Epithelial cell of esophagus (primary cell): Measurements from ENCODE around the gene AKAP11.

Experiments
- DNase-seq: peaks from one replicate; pipeline ENCODE4 v3.0.0; 2010; ENCODE audit warnings: low read depth
- H3K4me3 ChIP-seq: 2 replicates; pipeline ENCODE4 v1.5.1; 2011; ENCODE audit warnings: mild to moderate bottlenecking, low read length, control low read depth
- CTCF ChIP-seq: IDR thresholded peaks from 2 replicates; pipeline ENCODE4 v1.5.1; 2011; ENCODE audit warnings: low read depth, mild to moderate bottlenecking, low read length, control low read depth, inconsistent platforms; ENCODE audit not compliant: insufficient read depth; ENCODE audit errors: missing control alignments

Gene AKAP11

GRCh38 chr13:42360046-42360574 lies 88.2 kb downstream of the AKAP11 start:
- no peak for DNase-seq
- TF ChIP-seq CTCF, result no peak
- H3K4me3 ChIP-seq, result no peak overlapping the region

DNA sequence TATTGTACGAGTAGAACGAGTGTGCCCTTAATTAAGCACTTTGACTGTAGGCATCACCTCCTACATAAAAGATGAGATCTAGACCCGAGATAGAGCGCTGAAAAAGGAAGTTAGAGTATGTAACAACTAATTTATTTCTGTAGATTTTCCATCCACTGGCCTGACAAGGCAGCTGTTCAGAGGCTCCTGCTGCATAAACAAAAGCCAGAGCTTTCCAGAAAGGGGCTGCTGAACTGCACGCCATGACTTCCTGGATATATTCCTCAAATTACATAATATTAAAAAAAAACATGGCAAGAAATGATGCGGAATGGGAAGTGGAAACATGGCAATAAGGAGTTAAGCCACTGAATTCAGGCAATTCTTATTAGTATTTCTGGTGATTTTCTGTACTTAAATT lies 89.7 kb downstream of the AKAP11 start:
- no peak for TF ChIP-seq CTCF
- DNase-seq, result no peak
- H3K4me3 ChIP-seq, result no peak overlapping the region

- no peak overlapping the region for H3K4me3 ChIP-seq
- DNase-seq, result peak; percentile 77
- no peak for TF ChIP-seq CTCF
Measured at GRCh38 chr13:42363941-42364612, 92.1 kb downstream of the AKAP11 start.

- TF ChIP-seq CTCF, result no peak
- DNase-seq, result peak; percentile 51
- no peak overlapping the region for H3K4me3 ChIP-seq
Measured at GRCh38 chr13:42364613-42365000, 92.7 kb downstream of the AKAP11 start.

DNA sequence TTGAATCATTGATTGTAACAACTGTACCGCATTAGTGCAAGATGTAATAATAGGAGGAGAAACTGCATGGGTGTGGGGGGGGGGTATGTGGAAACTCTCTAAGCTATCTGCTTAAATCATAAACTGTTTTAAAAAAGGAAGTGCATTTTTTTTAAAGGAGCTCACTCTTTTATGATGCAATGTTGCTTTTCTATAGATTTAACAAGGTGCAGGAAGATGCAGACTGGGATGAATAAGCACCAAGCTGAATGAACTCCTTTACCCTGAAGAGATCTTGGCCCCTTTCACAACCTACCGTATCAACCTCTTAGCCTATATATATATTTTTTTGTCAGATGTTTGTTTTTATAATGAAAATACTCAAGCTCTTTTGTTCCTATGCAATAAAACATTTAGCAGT lies 95.9 kb downstream of the AKAP11 start:
- H3K4me3 ChIP-seq, result no peak overlapping the region
- DNase-seq, result peak; percentile 51
- no peak for TF ChIP-seq CTCF

GRCh38 chr13:42369071-42369797 lies 97.3 kb downstream of the AKAP11 start:
- TF ChIP-seq CTCF, result no peak
- no peak for DNase-seq
- H3K4me3 ChIP-seq, result no peak overlapping the region
